ENCODE results near the gene ZNF444.
"Not testable (repeated sequence)": the region's sequence is repeated elsewhere in the genome, so short reads cannot be mapped to it uniquely, and the experiment has no call there.

The ZNF444 gene

GRCh38 chr19:56191115-56191514 lies 50.0 kb downstream of the ZNF444 start:
- DNase-seq = no peak

- no peak for DNase-seq
These were observed 50.6 kb downstream of the ZNF444 start for GRCh38 chr19:56191711-56192110.

GRCh38 chr19:56193981-56194640 lies 53.0 kb downstream of the ZNF444 start:
- no peak for DNase-seq

- not testable (repeated sequence) for DNase-seq
These were observed 56.6 kb downstream of the ZNF444 start, which contains the start of gene ZSCAN5B for GRCh38 chr19:56197646-56198045. ZSCAN5B (minus strand) TSS chr19:56197783; CDS start chr19:56193052, 4,731 bp downstream.

GRCh38 chr19:56199687-56200086 lies 58.6 kb downstream of the ZNF444 start:
- DNase-seq = no peak

- no peak for DNase-seq
These were observed 60.9 kb downstream of the ZNF444 start, which contains the start of gene ZSCAN5C for GRCh38 chr19:56201973-56202372. ZSCAN5C (plus strand) TSS chr19:56202273; CDS start chr19:56205914, 3,641 bp downstream.

- not testable (repeated sequence) for DNase-seq
These were observed 66.5 kb downstream of the ZNF444 start for GRCh38 chr19:56207581-56207980.

GRCh38 chr19:56209091-56209490 lies 68.0 kb downstream of the ZNF444 start:
- DNase-seq = no peak

GRCh38 chr19:56210036-56210435 lies 68.9 kb downstream of the ZNF444 start:
- not testable (repeated sequence) for DNase-seq
